GM19240 (cell line): ENCODE measurements around the gene PDZD4.

Source experiments
- DNase-seq: peaks from one replicate; pipeline ENCODE4 v3.0.0; 2011; ENCODE audit warnings: low spot score; ENCODE audit not compliant: insufficient read length

Gene PDZD4

GRCh38 chrX:153772316-153773217 lies 57.8 kb downstream of the PDZD4 start:
- DNase-seq = no peak

GRCh38 chrX:153771415-153772315 lies 58.7 kb downstream of the PDZD4 start:
- DNase-seq = no peak

- DNase-seq = peak; percentile 3
These were observed 59.5 kb downstream of the PDZD4 start for GRCh38 chrX:153770601-153771414.

GRCh38 chrX:153769865-153770600 lies 60.3 kb downstream of the PDZD4 start:
- DNase-seq = peak; percentile 6

- no peak for DNase-seq
These were observed 61.0 kb downstream of the PDZD4 start for GRCh38 chrX:153769158-153769864.

- peak; percentile 3 for DNase-seq
These were observed 61.8 kb downstream of the PDZD4 start for GRCh38 chrX:153768311-153769157.

GRCh38 chrX:153767674-153768055 lies 62.7 kb downstream of the PDZD4 start:
- DNase-seq = no peak

- DNase-seq = no peak
These were observed 63.3 kb downstream of the PDZD4 start for GRCh38 chrX:153766871-153767673.

- peak; percentile 4 for DNase-seq
These were observed 64.1 kb downstream of the PDZD4 start for GRCh38 chrX:153766098-153766817.

- DNase-seq = no peak
These were observed 64.9 kb downstream of the PDZD4 start for GRCh38 chrX:153765138-153766079.

- no peak for DNase-seq
These were observed 65.6 kb downstream of the PDZD4 start for GRCh38 chrX:153764786-153765137.

- DNase-seq = peak; percentile 73
These were observed 66.2 kb downstream of the PDZD4 start, which contains the start of gene PLXNB3 for GRCh38 chrX:153763989-153764755. PLXNB3 (plus strand) TSS chrX:153764249; CDS start chrX:153765536, 1,287 bp downstream.

- DNase-seq = no peak
These were observed 66.9 kb downstream of the PDZD4 start for GRCh38 chrX:153763298-153763932.

- DNase-seq = no peak
These were observed 67.6 kb downstream of the PDZD4 start for GRCh38 chrX:153762626-153763173.

GRCh38 chrX:153761863-153762262 lies 68.5 kb downstream of the PDZD4 start:
- DNase-seq = peak; percentile 1
